T-helper 1 cell treated with Interleukin-12 subunit alpha and Interleukin-12 subunit beta and Interleukin-4 antibody, amounts not matched to agents 30 μg/mL and 1 μg/mL, for 36 hours (primary cell): ENCODE results near the gene PMFBP1.

ENCODE experiments used
- H3K27ac Mint-ChIP-seq: one replicate; pipeline ENCODE4 v1.8.0; 2021; ENCODE audit warnings: mild to moderate bottlenecking, mixed read lengths
- H3K27me3 Mint-ChIP-seq: one replicate; pipeline ENCODE4 v1.8.0; 2021; ENCODE audit warnings: low read depth, mixed read lengths
- H3K36me3 Mint-ChIP-seq: one replicate; pipeline ENCODE4 v1.8.0; 2021; ENCODE audit warnings: low read depth, mixed read lengths
- H3K4me1 Mint-ChIP-seq: one replicate; pipeline ENCODE4 v1.8.0; 2021; ENCODE audit warnings: low read depth, mixed read lengths
- H3K4me3 Mint-ChIP-seq: one replicate; pipeline ENCODE4 v1.8.0; 2021; ENCODE audit warnings: mild to moderate bottlenecking, moderate library complexity, mixed read lengths
- H3K9me3 Mint-ChIP-seq: one replicate; pipeline ENCODE4 v1.8.0; 2021; ENCODE audit warnings: mixed read lengths

The PMFBP1 gene, protein sequence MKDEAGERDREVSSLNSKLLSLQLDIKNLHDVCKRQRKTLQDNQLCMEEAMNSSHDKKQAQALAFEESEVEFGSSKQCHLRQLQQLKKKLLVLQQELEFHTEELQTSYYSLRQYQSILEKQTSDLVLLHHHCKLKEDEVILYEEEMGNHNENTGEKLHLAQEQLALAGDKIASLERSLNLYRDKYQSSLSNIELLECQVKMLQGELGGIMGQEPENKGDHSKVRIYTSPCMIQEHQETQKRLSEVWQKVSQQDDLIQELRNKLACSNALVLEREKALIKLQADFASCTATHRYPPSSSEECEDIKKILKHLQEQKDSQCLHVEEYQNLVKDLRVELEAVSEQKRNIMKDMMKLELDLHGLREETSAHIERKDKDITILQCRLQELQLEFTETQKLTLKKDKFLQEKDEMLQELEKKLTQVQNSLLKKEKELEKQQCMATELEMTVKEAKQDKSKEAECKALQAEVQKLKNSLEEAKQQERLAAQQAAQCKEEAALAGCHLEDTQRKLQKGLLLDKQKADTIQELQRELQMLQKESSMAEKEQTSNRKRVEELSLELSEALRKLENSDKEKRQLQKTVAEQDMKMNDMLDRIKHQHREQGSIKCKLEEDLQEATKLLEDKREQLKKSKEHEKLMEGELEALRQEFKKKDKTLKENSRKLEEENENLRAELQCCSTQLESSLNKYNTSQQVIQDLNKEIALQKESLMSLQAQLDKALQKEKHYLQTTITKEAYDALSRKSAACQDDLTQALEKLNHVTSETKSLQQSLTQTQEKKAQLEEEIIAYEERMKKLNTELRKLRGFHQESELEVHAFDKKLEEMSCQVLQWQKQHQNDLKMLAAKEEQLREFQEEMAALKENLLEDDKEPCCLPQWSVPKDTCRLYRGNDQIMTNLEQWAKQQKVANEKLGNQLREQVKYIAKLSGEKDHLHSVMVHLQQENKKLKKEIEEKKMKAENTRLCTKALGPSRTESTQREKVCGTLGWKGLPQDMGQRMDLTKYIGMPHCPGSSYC

DNA sequence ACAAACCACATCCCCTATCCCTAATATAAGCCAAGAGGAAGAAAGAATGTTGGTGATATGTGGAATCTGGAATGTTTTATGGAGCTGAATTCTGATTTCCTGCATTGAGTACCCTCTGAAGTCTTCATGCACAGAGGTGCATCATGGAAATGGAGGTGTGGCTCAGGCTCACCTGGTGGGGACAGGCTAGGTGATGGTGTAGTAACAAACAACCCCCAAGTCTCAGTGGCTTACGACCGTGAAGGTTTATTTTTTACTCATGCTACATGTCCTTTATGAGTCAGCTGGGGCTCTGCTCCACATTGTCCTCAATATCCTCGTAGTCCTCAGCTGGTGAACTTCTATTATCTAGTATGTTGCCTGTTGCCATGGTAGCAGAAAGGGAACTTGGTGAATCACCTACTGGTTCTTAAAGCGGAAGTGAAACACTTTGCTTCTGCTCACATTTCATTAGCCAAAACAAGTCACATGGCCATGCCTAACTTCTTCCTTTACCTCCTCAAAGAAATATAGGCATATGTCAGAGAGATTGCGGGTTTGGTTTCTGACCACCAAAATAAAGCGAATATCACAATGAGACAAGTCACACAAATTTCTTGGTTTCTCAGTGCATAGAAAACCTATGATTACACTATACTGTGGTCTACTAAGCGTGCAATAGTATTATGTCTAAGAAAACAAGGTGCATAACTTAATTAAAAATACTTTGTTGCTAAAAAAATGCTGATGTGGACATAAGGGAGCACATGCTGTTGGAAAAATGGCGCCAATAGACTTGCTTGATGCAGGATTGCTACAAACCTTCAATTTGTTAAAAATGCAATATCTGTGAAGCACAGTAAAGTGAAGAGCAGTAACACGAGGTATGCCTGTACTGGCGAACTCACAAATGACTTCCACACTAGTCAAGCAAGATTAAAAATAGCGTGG lies at the start of gene PMFBP1:
TSS of gene PMFBP1 (minus strand) at position 51 of the 930 bp plus-strand sequence. CDS start 947 bp downstream, outside the sequence.
- no peak within 1 kb of the TSS for H3K4me3 Mint-ChIP-seq
- H3K27me3 Mint-ChIP-seq = no peaks in the 10 kb centered on the region
- peaks cover 16% of the 10 kb centered on the region for H3K9me3 Mint-ChIP-seq
- no peaks in the 10 kb centered on the region for H3K4me1 Mint-ChIP-seq
- H3K36me3 Mint-ChIP-seq = no peaks in the 10 kb centered on the region
- no peak within 1 kb of the TSS for H3K27ac Mint-ChIP-seq

DNA sequence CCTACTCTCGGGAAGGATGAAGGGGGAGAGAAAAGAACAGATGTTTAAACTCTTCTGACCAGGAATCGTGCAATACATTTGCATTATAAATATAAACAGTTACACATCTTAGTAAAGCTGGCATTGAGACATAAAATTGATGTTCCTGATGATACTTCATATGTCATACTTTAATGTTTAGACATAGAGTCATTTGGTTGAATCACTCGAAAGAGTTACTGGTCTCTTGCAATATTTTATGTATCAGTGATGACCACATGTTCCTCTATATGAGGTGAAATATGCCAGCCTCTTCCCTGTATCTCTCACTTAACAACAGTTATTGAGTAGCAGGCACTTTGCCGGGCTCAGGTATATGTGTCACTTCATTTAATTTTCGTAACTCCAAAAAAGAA lies 49.7 kb upstream of the PMFBP1 start:
- H3K36me3 Mint-ChIP-seq = no peaks in the 10 kb centered on the region
- H3K4me3 Mint-ChIP-seq = no peak overlapping the region
- no peaks in the 10 kb centered on the region for H3K4me1 Mint-ChIP-seq
- no peaks in the 10 kb centered on the region for H3K9me3 Mint-ChIP-seq
- no peak overlapping the region for H3K27ac Mint-ChIP-seq
- H3K27me3 Mint-ChIP-seq = peaks cover 4% of the 10 kb centered on the region

DNA sequence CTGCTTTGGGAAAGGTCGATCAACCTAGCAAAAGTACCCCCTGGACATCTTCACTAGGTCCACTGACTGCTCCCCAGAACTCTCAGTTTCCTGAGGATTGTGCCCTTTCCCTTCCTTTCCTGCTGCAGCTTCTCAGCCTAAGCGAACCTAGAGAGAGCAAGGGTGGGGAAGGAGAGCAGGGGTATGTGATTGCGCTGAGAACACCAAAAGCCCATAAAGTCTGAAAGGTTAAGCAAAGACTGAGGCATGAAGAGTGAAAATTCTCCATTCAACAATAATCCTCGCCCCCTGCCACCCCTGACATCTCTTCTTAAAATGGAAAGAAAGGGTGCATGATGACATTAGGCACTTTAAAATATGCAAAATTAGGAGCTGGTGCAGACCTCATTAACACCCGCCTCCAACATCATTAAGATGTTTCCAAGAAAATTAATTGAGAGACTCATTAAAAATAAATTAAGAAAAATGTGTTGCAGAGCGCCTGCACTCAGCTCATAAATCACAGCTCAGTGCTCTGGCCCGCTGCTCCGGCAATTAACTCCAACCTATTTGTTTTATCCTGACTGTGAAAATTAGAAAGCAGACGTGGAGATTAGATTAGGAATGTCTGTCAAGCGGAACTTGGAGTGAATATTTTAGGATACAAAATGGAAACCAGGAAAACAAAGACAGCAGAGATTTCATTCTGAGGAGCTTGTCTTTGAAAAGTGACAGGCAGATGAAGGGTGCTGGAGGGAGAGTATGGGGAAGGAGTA lies 49.1 kb upstream of the PMFBP1 start:
- no peaks in the 10 kb centered on the region for H3K4me1 Mint-ChIP-seq
- H3K9me3 Mint-ChIP-seq = no peaks in the 10 kb centered on the region
- no peak overlapping the region for H3K4me3 Mint-ChIP-seq
- H3K27ac Mint-ChIP-seq = no peak overlapping the region
- peaks cover 4% of the 10 kb centered on the region for H3K27me3 Mint-ChIP-seq
- H3K36me3 Mint-ChIP-seq = no peaks in the 10 kb centered on the region

DNA sequence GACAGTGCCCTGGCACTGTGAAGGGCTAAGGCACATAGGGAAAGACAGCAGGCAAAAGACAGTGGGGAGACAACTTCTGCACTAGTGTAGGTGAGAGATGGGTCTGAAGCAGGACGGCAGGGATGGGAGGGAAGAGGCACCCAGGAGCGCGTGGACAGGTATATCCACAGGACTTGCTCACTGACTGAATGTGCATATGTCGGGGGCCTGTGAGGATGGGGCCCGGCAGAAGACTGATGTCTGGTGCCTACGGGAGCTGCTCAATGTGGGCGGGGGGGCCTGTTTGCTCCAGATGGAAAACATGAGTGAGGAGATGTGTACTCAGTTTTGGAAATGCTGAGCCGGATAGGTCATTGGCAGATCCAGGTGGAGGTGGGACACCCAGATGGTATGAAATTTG lies 47.3 kb upstream of the PMFBP1 start:
- Mint-ChIP-seq H3K27me3 (peaks cover 7% of the 10 kb centered on the region), H3K4me3 (no peak overlapping the region), H3K27ac (no peak overlapping the region)

DNA sequence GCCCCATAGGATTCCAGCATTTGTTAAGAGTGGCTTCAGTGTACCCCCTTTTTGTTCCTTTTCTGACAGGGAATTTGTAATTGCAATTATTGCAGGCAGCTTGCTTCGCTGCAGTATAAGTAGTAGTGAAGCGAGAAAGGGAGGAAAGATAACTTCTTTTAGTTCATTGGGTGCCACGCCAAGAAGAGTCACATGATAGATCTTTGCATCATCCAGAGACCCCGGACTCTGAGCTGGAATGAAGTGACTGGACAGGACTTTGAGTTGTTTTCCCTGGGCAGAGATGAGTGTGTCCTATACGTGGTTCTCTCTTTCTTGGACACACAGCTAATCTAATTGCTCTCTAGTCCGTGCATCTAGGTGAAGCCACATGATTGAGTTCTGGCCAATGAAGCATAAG lies 44.8 kb upstream of the PMFBP1 start:
- Mint-ChIP-seq H3K4me1 (no peaks in the 10 kb centered on the region), H3K27ac (no peak overlapping the region), H3K9me3 (no peaks in the 10 kb centered on the region), H3K36me3 (no peaks in the 10 kb centered on the region), H3K4me3 (no peak overlapping the region), H3K27me3 (peaks cover 7% of the 10 kb centered on the region)

More for the DNA sequence above, 47.3 kb upstream of the PMFBP1 start:
- Mint-ChIP-seq H3K9me3 (no peaks in the 10 kb centered on the region), H3K4me1 (no peaks in the 10 kb centered on the region), H3K36me3 (no peaks in the 10 kb centered on the region)

DNA sequence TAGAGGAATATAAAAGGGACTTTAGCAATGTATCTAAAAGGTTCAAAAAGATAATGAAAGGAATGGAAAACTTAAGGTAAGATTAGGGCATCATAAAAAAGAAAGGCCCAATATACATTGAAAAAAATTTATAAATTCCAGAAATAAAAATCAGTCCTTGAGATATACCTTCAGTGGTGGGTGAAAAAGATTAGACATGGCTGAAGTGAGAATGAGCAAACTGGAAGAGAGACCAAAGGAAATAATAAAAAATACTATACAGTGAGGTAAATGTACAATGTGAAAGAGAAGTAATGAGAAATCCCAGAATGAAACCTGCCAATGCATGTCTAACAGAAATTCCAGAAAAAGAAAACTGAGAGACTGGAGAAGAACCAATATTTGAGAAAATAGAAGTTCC lies 42.9 kb upstream of the PMFBP1 start:
- Mint-ChIP-seq H3K27ac (no peak overlapping the region), H3K4me3 (no peak overlapping the region), H3K9me3 (no peaks in the 10 kb centered on the region), H3K36me3 (no peaks in the 10 kb centered on the region), H3K27me3 (peaks cover 7% of the 10 kb centered on the region), H3K4me1 (no peaks in the 10 kb centered on the region)

DNA sequence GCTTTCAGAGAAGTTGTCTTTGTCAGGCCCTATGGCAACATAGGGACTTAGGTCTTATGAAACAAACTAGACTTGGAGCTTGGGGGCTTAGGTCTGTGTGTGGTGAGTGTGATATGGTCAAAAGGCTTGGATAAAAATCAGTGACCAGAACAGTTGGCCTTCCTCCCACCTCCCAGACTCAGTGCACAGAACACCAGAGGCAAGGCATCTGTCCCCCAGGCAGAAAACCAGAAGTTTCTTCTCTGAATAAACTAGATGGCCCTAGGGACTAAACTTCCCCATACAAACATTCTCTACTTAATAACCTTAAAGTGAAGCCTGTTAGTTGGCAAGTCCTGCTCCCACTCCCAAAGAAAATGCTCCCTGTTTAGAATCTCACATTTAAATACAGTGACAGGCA lies 39.2 kb upstream of the PMFBP1 start:
- no peak overlapping the region for H3K27ac Mint-ChIP-seq
- H3K4me1 Mint-ChIP-seq = no peaks in the 10 kb centered on the region
- H3K4me3 Mint-ChIP-seq = no peak overlapping the region
- no peaks in the 10 kb centered on the region for H3K9me3 Mint-ChIP-seq
- peaks cover 3% of the 10 kb centered on the region for H3K27me3 Mint-ChIP-seq
- no peaks in the 10 kb centered on the region for H3K36me3 Mint-ChIP-seq

DNA sequence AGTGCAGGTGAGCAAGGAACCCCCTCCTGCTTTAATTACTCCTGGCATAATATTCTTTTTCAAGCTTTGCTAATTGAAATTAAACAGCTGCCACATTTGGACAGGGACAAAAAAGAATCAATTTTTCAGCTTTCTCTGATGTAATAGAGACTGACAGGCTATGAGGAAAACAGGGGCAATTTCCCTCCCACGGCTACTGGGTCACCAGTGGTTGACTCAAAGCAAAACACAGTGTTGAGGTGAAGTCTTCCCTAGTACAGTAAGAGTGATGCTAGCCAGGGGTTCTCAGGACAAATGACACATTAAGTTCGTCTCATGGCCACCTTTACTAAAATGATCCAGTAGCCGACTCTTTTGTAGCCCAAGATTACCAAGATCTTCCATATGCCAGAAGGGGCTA lies 38.6 kb upstream of the PMFBP1 start:
- H3K9me3 Mint-ChIP-seq = no peaks in the 10 kb centered on the region
- no peaks in the 10 kb centered on the region for H3K4me1 Mint-ChIP-seq
- H3K4me3 Mint-ChIP-seq = no peak overlapping the region
- H3K36me3 Mint-ChIP-seq = no peaks in the 10 kb centered on the region
- H3K27ac Mint-ChIP-seq = no peak overlapping the region
- H3K27me3 Mint-ChIP-seq = peaks cover 3% of the 10 kb centered on the region

DNA sequence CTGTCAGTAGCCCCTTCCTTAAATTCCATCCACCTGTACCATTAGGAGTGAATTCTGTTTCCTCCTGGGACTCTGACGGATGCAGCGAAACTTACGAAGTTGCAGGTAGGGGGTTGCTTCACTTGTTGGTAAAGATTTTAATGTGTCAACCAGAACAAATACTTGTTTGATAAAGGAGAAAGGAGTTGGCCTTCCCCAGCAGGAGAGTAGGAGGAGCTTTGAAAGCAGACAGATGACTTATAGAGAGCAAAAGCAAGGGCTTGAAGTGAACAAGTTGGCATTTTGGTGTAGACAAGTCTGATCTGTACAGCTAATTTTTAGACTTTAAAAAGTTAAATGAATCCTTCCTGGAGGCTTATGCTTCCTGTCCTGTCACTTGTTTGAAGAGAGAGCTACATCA lies 38.1 kb upstream of the PMFBP1 start:
- Mint-ChIP-seq H3K9me3 (no peaks in the 10 kb centered on the region), H3K4me1 (no peaks in the 10 kb centered on the region), H3K27me3 (peaks cover 2% of the 10 kb centered on the region), H3K36me3 (no peaks in the 10 kb centered on the region), H3K4me3 (no peak overlapping the region), H3K27ac (no peak overlapping the region)

DNA sequence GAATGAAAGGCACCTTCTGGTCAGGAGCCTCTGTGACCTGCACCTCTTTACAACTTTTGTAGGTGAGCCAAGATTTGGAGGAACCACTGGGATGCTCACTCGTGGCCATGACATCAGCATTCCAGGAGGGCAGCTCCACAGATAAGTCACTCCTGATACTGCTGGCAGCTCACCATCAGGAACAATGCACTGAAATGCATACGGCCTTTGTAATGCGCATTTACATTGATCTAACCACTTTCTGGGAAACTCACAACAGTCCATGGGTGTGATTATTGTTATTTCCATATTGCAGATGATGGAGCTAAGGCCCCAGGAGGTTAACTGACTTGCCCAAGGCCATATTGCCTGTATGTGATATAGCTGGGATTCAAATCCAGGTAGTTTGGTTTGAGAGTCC lies 34.3 kb upstream of the PMFBP1 start:
- Mint-ChIP-seq H3K9me3 (no peaks in the 10 kb centered on the region), H3K27ac (no peak overlapping the region), H3K4me3 (no peak overlapping the region), H3K4me1 (peaks cover 13% of the 10 kb centered on the region), H3K36me3 (no peaks in the 10 kb centered on the region), H3K27me3 (no peaks in the 10 kb centered on the region)

DNA sequence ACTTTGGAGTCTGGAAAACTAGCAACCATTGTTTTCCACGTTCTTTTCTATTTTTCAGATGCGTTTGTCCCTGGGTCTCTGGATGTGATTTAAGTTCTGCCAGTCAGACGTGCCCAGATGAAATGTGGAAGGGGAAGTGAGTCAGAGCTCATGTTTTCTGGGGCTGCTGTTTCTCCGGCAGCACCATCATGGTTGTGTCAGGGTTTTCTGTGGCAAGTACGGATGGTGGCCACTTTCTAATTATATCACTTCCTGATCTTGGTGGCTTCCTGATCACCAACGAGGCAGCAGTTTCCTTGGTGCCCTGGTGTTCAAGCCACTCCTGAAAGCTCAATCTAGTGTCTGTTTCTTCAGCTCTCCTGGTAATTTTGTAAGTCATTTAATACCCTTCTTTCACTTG lies 31.4 kb upstream of the PMFBP1 start:
- no peaks in the 10 kb centered on the region for H3K9me3 Mint-ChIP-seq
- no peak overlapping the region for H3K4me3 Mint-ChIP-seq
- no peaks in the 10 kb centered on the region for H3K27me3 Mint-ChIP-seq
- H3K27ac Mint-ChIP-seq = peak overlapping the region; percentile 11
- peaks cover 13% of the 10 kb centered on the region for H3K4me1 Mint-ChIP-seq
- no peaks in the 10 kb centered on the region for H3K36me3 Mint-ChIP-seq

DNA sequence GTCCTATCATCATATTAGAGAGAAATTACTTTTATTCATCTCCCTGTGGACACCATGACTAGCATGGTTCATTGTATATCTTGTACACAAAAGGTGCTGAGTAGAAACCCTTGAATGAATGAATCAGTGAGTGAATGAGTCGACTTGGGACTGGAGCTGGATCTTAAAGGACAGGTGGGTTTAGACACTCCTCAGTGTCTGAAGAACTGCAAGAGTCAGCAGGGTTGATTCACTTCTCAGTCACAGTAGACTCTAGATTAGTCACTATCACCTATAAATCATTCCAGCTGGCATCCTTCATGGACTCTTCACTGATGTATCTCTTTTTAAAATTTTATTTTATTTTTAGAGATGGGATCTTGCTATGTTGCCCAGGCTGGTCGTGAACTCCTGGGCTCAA lies 30.1 kb upstream of the PMFBP1 start:
- Mint-ChIP-seq H3K4me3 (no peak overlapping the region), H3K27ac (no peak overlapping the region), H3K4me1 (peaks cover 13% of the 10 kb centered on the region), H3K27me3 (no peaks in the 10 kb centered on the region), H3K9me3 (no peaks in the 10 kb centered on the region), H3K36me3 (no peaks in the 10 kb centered on the region)

DNA sequence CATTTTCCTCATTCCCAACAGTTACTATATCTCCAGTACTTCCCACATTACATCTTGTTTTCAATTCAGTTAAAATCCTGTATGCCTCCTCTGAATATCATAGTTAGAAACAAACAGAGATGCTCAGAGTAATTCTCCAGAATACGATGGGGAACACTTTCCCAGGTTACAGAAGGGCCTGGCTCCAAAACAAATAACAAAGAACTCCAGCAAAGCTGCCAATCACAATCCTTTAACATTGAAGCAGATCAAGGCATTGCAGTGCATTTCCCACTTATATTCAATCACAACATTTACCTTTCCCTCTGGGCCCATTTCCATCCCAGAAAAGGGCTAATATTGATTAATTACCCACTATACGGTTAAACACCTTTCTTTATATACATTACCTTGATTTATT lies 29.4 kb upstream of the PMFBP1 start:
- Mint-ChIP-seq H3K27ac (no peak overlapping the region), H3K9me3 (no peaks in the 10 kb centered on the region), H3K36me3 (no peaks in the 10 kb centered on the region), H3K4me1 (peaks cover 13% of the 10 kb centered on the region), H3K4me3 (no peak overlapping the region), H3K27me3 (no peaks in the 10 kb centered on the region)
